GM12878 (cell line): Measurements from ENCODE around the gene MT1H. TPM values are rescaled to one million over a fixed set of nuclear protein-coding genes. Genes with fewer than 3 reads are reported as not detected.
A peak's percentile ranks its signal among the peaks of the same experiment; 100 is the strongest.

Source experiments
- ATAC-seq: fragments of 200-7000 bp; cut with Tn5 transposase; 3 replicates; pipeline ENCODE4 v1.9.1; 2020; ENCODE audit warnings: mild to moderate bottlenecking, moderate library complexity
- BruUV-seq: library from RNA; stranded (reverse); fragments of 400-500 nt; replicated peaks from 2 replicates; lab custom pipeline; 2021; lab: Mats Ljungman, UMichigan
- CTCF ChIA-PET: fragments of 300-600 bp; sonication (Branson Sonifier 250); formaldehyde crosslinking; extraction: SDS; loops from one replicate; lab custom pipeline; 2021; ENCODE audit warnings: inconsistent platforms; lab: Yijun Ruan, JAX
- POLR2A ChIA-PET: fragments of 350-600 bp; formaldehyde crosslinking; extraction: SDS; loops from one replicate; lab custom pipeline; 2021; ENCODE audit warnings: inconsistent platforms; lab: Charles Lee
- RAD21 ChIA-PET: fragments of 300-600 bp; sonication (Branson Sonifier 250); formaldehyde crosslinking; loops from one replicate; lab custom pipeline; 2023; ENCODE audit warnings: antibody characterized with exemption; ENCODE audit not compliant: unreplicated experiment; lab: Charles Lee
- SMC1A ChIA-PET: fragments of 300-600 bp; sonication (Branson Sonifier 250); formaldehyde crosslinking; loops from one replicate; lab custom pipeline; 2023; ENCODE audit not compliant: unreplicated experiment, uncharacterized antibody; lab: Charles Lee
- DNase-seq: peaks from one replicate; pipeline ENCODE4 v3.0.0-alpha.2; 2011; ENCODE audit warnings: low read depth, low spot score
- FAIRE-seq: peaks from 3 replicates; lab custom pipeline; 2011; peaks lifted over from hg19 to GRCh38; lab: Jason Lieb, UNC
- H2AFZ ChIP-seq: 2 replicates; pipeline ENCODE4 v1.6.0; 2011; ENCODE audit warnings: low read depth, low read length, control low read depth; ENCODE audit not compliant: control insufficient read depth
- H3K27ac ChIP-seq: 2 replicates; pipeline ENCODE4 v1.5.1; 2011; ENCODE audit warnings: control low read depth; ENCODE audit not compliant: control insufficient read depth, insufficient read depth
- H3K27me3 ChIP-seq, 2 experiments: replicated peaks in 1 of 2; 2 replicates each; pipeline versions ENCODE4 v1.6.0 to v1.6.1; 2011; ENCODE audit warnings: low read length in 1 of 2; ENCODE audit not compliant: control insufficient read depth in 2 of 2, insufficient read depth in 2 of 2
- H3K36me3 ChIP-seq, 2 experiments: 2 replicates each; pipeline ENCODE4 v1.5.1; 2011; ENCODE audit warnings: low read length in 1 of 2; ENCODE audit not compliant: control insufficient read depth in 2 of 2, insufficient read depth in 2 of 2
- H3K4me1 ChIP-seq: 2 replicates; pipeline ENCODE4 v1.6.1; 2011; ENCODE audit warnings: mild to moderate bottlenecking, low read length, moderate library complexity, mixed read lengths; ENCODE audit not compliant: control insufficient read depth, insufficient read depth
- H3K4me2 ChIP-seq: 2 replicates; pipeline ENCODE4 v1.6.0; 2011; ENCODE audit warnings: control low read depth; ENCODE audit not compliant: control insufficient read depth, insufficient read depth
- H3K4me3 ChIP-seq: fragments of 200-600 bp; sonication (generic); 2 replicates; pipeline ENCODE4 v1.5.1; 2016
- H3K79me2 ChIP-seq: 2 replicates; pipeline ENCODE4 v1.6.0; 2011; ENCODE audit warnings: low read length; ENCODE audit not compliant: control insufficient read depth, insufficient read depth
- H3K9ac ChIP-seq: 2 replicates; pipeline ENCODE4 v1.8.0; 2011; ENCODE audit warnings: low read length, control low read depth, mixed read lengths; ENCODE audit not compliant: control insufficient read depth, insufficient read depth
- H3K9me3 ChIP-seq: replicated peaks from 3 replicates; pipeline ENCODE4 v1.5.1; 2011; ENCODE audit warnings: mild to moderate bottlenecking, low read length; ENCODE audit not compliant: control insufficient read depth, insufficient read depth
- H4K20me1 ChIP-seq: 2 replicates; pipeline ENCODE4 v1.6.0; 2011; ENCODE audit not compliant: control insufficient read depth, insufficient read depth
- IKZF1 ChIP-seq: fragments of 450-650 bp; conservative IDR thresholded peaks from 2 replicates; pipeline ENCODE4 v1.6.1; 2017; ENCODE audit warnings: antibody characterized with exemption, mild to moderate bottlenecking
- IKZF2 ChIP-seq, 2 experiments: fragments of 450-650 bp; IDR thresholded peaks; 2 replicates each; pipeline ENCODE4 v1.6.1; 2017; ENCODE audit warnings: mild to moderate bottlenecking in 2 of 2, moderate library complexity in 2 of 2
- JUNB ChIP-seq: IDR thresholded peaks from 2 replicates; pipeline ENCODE4 v1.6.1; 2016; ENCODE audit warnings: antibody characterized with exemption, mild to moderate bottlenecking
- MYB ChIP-seq: fragments of 150-350 bp; IDR thresholded peaks from 2 replicates; pipeline ENCODE4 v1.6.1; 2014; ENCODE audit warnings: mild to moderate bottlenecking, low read depth, low read length, borderline replicate concordance
- NR2C1 ChIP-seq: fragments of 450-650 bp; IDR thresholded peaks from 2 replicates; pipeline ENCODE4 v1.6.1; 2017; ENCODE audit warnings: antibody characterized with exemption, mild to moderate bottlenecking, moderate library complexity
- NR2C2 ChIP-seq: IDR thresholded peaks from 2 replicates; pipeline ENCODE4 v1.6.1; 2011; ENCODE audit warnings: borderline replicate concordance, low read depth; ENCODE audit not compliant: control insufficient read depth, insufficient read length
- POLR2AphosphoS2 ChIP-seq: IDR thresholded peaks from 2 replicates; pipeline ENCODE4 v1.6.1; 2011; ENCODE audit warnings: low read depth, mild to moderate bottlenecking, low read length, improper control_type of control experiment, moderate library complexity
- RAD21 ChIP-seq: IDR thresholded peaks from 2 replicates; pipeline ENCODE4 v1.6.1; 2011; ENCODE audit warnings: mild to moderate bottlenecking, low read depth, low read length, moderate library complexity; ENCODE audit not compliant: insufficient read depth
- RAD51 ChIP-seq: fragments of 450-650 bp; IDR thresholded peaks from 2 replicates; pipeline ENCODE4 v1.6.1; 2016; ENCODE audit warnings: moderate library complexity, mild to moderate bottlenecking, inconsistent platforms
- SIN3A ChIP-seq: IDR thresholded peaks from 2 replicates; pipeline ENCODE4 v1.6.1; 2012; ENCODE audit warnings: low read depth, low read length, improper control_type of control experiment
- SUZ12 ChIP-seq: fragments of 200-600 bp; sonication (generic); IDR thresholded peaks from one replicate; pipeline ENCODE4 v1.6.1; 2018; ENCODE audit warnings: antibody characterized with exemption, mild to moderate bottlenecking; ENCODE audit not compliant: unreplicated experiment
- ZNF622 ChIP-seq: fragments of 450-650 bp; IDR thresholded peaks from 2 replicates; pipeline ENCODE4 v1.6.1; 2017; ENCODE audit warnings: mild to moderate bottlenecking, inconsistent platforms
- WGBS: methylation state at CpG from one replicate; pipeline ENCODE4 v1.1.6; 2016; ENCODE audit warnings: low lambda C conversion rate; ENCODE audit not compliant: insufficient replicate concordance, insufficient coverage; ENCODE audit errors: missing lambda C conversion rate; 5-methylcytosine and 5-hydroxymethylcytosine counted together
- in situ Hi-C: fragments of 300-500 bp; cut with MboI; formaldehyde crosslinking; loops from 9 replicates; pipeline ENCODE4 v1.14.3; 2018; ENCODE audit warnings: mixed read lengths
- intact Hi-C: fragments of 100-400 bp; cut with micrococcal nuclease; formaldehyde crosslinking; loops from one replicate; pipeline ENCODE4 v1.14.2; 2022; ENCODE audit not compliant: unreplicated experiment
- polyA plus RNA-seq, 11 experiments: library from polyadenylated mRNA; depleted of rRNA in 4 of 11; unstranded in 6 of 11; stranded (reverse) in 5 of 11; fragments of >200 nt; fragmentation: Nextera tagmentation in 4 of 11; fragmentation: Illumina TruSeq in 1 of 11; extraction: Ambion mirVana in 4 of 11; extraction: Trizol in 1 of 11; gene quantifications; 1 replicate in 1 of 11; 2 replicates in 10 of 11; pipeline versions ENCODE4 v1.2.1 to v1.2.3, GENCODE V29; 2011 to 2016; ENCODE audit warnings: inconsistent platforms in 2 of 11, missing spikeins in 2 of 11, low read depth in 1 of 11
- total RNA-seq, 4 experiments: library from RNA; depleted of rRNA in 3 of 4; stranded (reverse); fragments of >200 nt in 3 of 4; fragmentation: Illumina TruSeq in 1 of 4; extraction: Trizol in 1 of 4; gene quantifications; 2 replicates each; pipeline versions ENCODE4 v1.2.1 to v1.2.3, GENCODE V29; 2013 to 2021
- TF ChIP-seq, protein P1 (sequence below), 3 experiments: IDR thresholded peaks in 2 of 3; conservative IDR thresholded peaks in 1 of 3; 2 replicates each; pipeline ENCODE4 v1.5.1; 2011; ENCODE audit warnings: low read depth in 3 of 3, low read length in 3 of 3, mild to moderate bottlenecking in 3 of 3, control low read depth in 2 of 3, moderate library complexity in 2 of 3, inconsistent platforms in 1 of 3, mixed read lengths in 1 of 3; ENCODE audit not compliant: control insufficient read depth in 2 of 3, insufficient read depth in 1 of 3; ENCODE audit errors: extremely low read depth in 1 of 3
- TF ChIP-seq, protein P2 (sequence below): IDR thresholded peaks from 2 replicates; pipeline ENCODE4 v1.6.1; 2012; ENCODE audit warnings: low read depth, low read length, improper control_type of control experiment
- TF ChIP-seq, protein P3 (sequence below): fragments of 450-650 bp; IDR thresholded peaks from 2 replicates; pipeline ENCODE4 v1.6.1; 2017; ENCODE audit warnings: mild to moderate bottlenecking
- TF ChIP-seq, protein P4 (sequence below): IDR thresholded peaks from 2 replicates; pipeline ENCODE4 v1.6.1; 2011; ENCODE audit warnings: borderline replicate concordance, low read depth, mild to moderate bottlenecking, moderate library complexity, mixed read lengths, low read length; ENCODE audit not compliant: insufficient read depth; ENCODE audit errors: extremely low read length

MT1H gene
- total and polyA plus RNA-seq, 10 of the 15 experiments (the other 5 are each of a cell fraction or from before 2014, with no cell fraction given) = 0.40 to 6.0 (median 1.1) TPM; not detected in 2

DNA sequence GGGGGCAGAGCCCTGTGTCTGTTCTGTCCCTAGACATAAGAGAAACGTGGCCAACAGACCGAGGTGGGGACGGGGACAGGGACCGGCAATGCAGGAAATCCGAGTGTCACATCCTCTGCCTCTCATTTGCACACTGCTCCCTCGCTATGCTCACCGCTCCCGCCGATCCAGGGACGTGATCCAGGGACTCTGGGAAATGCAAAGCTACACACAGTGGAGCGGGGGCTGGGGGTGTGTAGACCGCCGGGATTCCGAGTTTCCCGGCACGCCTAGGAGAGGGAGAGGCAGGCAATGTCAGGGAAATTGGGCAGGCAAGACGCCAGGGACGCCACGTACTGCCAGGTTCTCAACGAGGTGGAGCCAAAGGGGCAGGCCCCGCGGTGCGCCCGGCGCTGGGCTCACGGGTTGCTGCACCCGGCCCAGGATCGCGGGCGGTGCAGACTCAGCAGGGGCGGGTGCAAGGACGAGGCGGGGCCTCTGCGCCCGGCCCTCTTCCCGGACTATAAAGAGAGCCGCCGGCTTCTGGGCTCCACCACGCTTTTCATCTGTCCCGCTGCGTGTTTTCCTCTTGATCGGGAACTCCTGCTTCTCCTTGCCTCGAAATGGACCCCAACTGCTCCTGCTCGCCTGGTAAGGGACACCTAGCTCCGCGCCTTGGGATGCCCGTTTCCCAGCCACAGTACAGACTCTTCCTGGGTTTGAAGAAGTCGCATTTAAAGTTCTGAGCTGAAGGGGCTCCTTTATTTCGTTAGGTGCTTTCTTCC, 12.5 kb downstream of the MT1H start, which contains the start of gene MT1X:
Gene MT1X (plus strand): TSS at position 532 of the 764 bp plus-strand sequence. CDS start 71 bp downstream, at position 603.
- Histone ChIP-seq H3K4me2 (peak within 1 kb of the TSS; percentile 100), H3K4me1 (peaks cover 12% of the 10 kb centered on the region), H3K36me3 (no peaks in the 10 kb centered on the region), H3K4me3 (peak within 1 kb of the TSS; percentile 76), H3K9me3 (no peaks in the 10 kb centered on the region), H3K79me2 (no peaks in the 10 kb centered on the region), H2AFZ (peak within 1 kb of the TSS; percentile 97), H3K27me3 (no peaks in the 10 kb centered on the region; a peak in 1 of 4 replicates), H3K27ac (peak within 1 kb of the TSS; percentile 39; the same call in 1 of the 2 replicates), H3K9ac (peak within 1 kb of the TSS; percentile 84), H4K20me1 (no peaks in the 10 kb centered on the region)
- WGBS = 1% methylated on average over 44 of the region's 49 CpGs
- CTCF ChIA-PET = interaction anchor here (1.6 to 2.5 kb wide), 2 partner anchors 19 to 325 kb away, joined by 3 to 13 read pairs; no protein-coding TSS in a partner anchor
- DNase-seq (peak; percentile 7), ATAC-seq (peak; percentile 100), FAIRE-seq (peak; percentile 49)
- POLR2A ChIA-PET = interaction anchor here (0.7 kb wide), 1 partner anchor 72 kb away, joined by 3 read pairs; no protein-coding TSS in a partner anchor
- RAD21 ChIA-PET = interaction anchor here (1.0 to 1.2 kb wide), 3 partner anchors 8 to 70 kb away, joined by 3 read pairs; no protein-coding TSS in a partner anchor
- SMC1A ChIA-PET = interaction anchor here (1.1 to 1.5 kb wide), 3 partner anchors 20 to 105 kb away, joined by 3 to 11 read pairs (median 3); no protein-coding TSS in a partner anchor
- no TSS peak for BruUV-seq
- in situ Hi-C loops = loop anchor here (25.0 kb wide), 1 partner anchor 745 kb away; no protein-coding TSS in a partner anchor
- intact Hi-C loops = loop anchor here (1.0 kb wide), 1 partner anchor 73 kb away; no protein-coding TSS in a partner anchor
- TF ChIP-seq IKZF1 (peak; percentile 77; the same call in 1 of the 2 replicates), NR2C2 (no peak), MYB (no peak), POLR2AphosphoS2 (peak; percentile 63), NR2C1 (no peak), SIN3A (no peak), JUNB (no peak), ZNF622 (no peak), IKZF2 (IDR thresholded peaks at IDR 0.05) (peak; percentile 33 to 68; a peak in 3 of 4 replicates), RAD51 (no peak), RAD21 (no peak), SUZ12 (no peak)
- TF ChIP-seq, protein P1, sequence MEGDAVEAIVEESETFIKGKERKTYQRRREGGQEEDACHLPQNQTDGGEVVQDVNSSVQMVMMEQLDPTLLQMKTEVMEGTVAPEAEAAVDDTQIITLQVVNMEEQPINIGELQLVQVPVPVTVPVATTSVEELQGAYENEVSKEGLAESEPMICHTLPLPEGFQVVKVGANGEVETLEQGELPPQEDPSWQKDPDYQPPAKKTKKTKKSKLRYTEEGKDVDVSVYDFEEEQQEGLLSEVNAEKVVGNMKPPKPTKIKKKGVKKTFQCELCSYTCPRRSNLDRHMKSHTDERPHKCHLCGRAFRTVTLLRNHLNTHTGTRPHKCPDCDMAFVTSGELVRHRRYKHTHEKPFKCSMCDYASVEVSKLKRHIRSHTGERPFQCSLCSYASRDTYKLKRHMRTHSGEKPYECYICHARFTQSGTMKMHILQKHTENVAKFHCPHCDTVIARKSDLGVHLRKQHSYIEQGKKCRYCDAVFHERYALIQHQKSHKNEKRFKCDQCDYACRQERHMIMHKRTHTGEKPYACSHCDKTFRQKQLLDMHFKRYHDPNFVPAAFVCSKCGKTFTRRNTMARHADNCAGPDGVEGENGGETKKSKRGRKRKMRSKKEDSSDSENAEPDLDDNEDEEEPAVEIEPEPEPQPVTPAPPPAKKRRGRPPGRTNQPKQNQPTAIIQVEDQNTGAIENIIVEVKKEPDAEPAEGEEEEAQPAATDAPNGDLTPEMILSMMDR (IDR thresholded peaks at IDR 0.05 in 2 of 3, conservative IDR thresholded peaks at IDR 0.05 in 1 of 3; ENCODE audit: control insufficient read depth in 2 of 3, extremely low read depth in 1 of 3, insufficient read depth in 1 of 3, low read depth in 3 of 3, low read length in 3 of 3) = no peak
- TF ChIP-seq, protein P2, sequence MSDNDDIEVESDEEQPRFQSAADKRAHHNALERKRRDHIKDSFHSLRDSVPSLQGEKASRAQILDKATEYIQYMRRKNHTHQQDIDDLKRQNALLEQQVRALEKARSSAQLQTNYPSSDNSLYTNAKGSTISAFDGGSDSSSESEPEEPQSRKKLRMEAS = no peak
- TF ChIP-seq, protein P3, sequence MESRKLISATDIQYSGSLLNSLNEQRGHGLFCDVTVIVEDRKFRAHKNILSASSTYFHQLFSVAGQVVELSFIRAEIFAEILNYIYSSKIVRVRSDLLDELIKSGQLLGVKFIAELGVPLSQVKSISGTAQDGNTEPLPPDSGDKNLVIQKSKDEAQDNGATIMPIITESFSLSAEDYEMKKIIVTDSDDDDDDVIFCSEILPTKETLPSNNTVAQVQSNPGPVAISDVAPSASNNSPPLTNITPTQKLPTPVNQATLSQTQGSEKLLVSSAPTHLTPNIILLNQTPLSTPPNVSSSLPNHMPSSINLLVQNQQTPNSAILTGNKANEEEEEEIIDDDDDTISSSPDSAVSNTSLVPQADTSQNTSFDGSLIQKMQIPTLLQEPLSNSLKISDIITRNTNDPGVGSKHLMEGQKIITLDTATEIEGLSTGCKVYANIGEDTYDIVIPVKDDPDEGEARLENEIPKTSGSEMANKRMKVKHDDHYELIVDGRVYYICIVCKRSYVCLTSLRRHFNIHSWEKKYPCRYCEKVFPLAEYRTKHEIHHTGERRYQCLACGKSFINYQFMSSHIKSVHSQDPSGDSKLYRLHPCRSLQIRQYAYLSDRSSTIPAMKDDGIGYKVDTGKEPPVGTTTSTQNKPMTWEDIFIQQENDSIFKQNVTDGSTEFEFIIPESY = no peak
- TF ChIP-seq, protein P4, sequence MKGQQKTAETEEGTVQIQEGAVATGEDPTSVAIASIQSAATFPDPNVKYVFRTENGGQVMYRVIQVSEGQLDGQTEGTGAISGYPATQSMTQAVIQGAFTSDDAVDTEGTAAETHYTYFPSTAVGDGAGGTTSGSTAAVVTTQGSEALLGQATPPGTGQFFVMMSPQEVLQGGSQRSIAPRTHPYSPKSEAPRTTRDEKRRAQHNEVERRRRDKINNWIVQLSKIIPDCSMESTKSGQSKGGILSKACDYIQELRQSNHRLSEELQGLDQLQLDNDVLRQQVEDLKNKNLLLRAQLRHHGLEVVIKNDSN = no peak
